Lower leg skin (tissue), 3 donors: ENCODE results near the gene DEXI.

Source experiments
- POLR2A ChIP-seq, 2 donors: fragments of 450-650 bp; IDR thresholded peaks; one replicate each; pipeline ENCODE4 v1.6.1; 2016 to 2017; ENCODE audit warnings: antibody characterized with exemption in 2 of 2, mild to moderate bottlenecking in 1 of 2, moderate library complexity in 1 of 2
- TF ChIP-seq, protein P1 (sequence below), 3 donors: fragments of 450-650 bp; IDR thresholded peaks; one replicate each; pipeline ENCODE4 v1.5.1; 2016; ENCODE audit warnings: antibody characterized with exemption in 3 of 3, mild to moderate bottlenecking in 3 of 3, moderate library complexity in 2 of 3

- TF ChIP-seq, protein P1, sequence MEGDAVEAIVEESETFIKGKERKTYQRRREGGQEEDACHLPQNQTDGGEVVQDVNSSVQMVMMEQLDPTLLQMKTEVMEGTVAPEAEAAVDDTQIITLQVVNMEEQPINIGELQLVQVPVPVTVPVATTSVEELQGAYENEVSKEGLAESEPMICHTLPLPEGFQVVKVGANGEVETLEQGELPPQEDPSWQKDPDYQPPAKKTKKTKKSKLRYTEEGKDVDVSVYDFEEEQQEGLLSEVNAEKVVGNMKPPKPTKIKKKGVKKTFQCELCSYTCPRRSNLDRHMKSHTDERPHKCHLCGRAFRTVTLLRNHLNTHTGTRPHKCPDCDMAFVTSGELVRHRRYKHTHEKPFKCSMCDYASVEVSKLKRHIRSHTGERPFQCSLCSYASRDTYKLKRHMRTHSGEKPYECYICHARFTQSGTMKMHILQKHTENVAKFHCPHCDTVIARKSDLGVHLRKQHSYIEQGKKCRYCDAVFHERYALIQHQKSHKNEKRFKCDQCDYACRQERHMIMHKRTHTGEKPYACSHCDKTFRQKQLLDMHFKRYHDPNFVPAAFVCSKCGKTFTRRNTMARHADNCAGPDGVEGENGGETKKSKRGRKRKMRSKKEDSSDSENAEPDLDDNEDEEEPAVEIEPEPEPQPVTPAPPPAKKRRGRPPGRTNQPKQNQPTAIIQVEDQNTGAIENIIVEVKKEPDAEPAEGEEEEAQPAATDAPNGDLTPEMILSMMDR (IDR thresholded peaks at IDR 0.05): no peak
- no peak for TF ChIP-seq POLR2A (IDR thresholded peaks at IDR 0.05)
These were observed 4.0 kb upstream of the DEXI start for GRCh38 chr16:10946308-10946707.
